Tibial artery (tissue), 4 donors: ENCODE results near the gene CUL9.

Experiments
- DNase-seq, 2 donors: peaks; one replicate each; pipeline ENCODE4 v3.0.0-alpha.2; 2019
- H3K27ac ChIP-seq, 2 donors: fragments of 200-600 bp; sonication (generic) in 1 of 2; 1 replicate in 1 of 2; 2 replicates in 1 of 2; pipeline ENCODE4 v1.5.1; 2018 to 2019; ENCODE audit warnings: mild to moderate bottlenecking in 1 of 2
- H3K27me3 ChIP-seq, 2 donors: fragments of 200-600 bp; sonication (generic) in 1 of 2; one replicate each; pipeline versions ENCODE4 v1.5.1 to v1.6.0; 2016 to 2019
- H3K36me3 ChIP-seq, 3 donors: fragments of 200-600 bp; sonication (generic) in 2 of 3; one replicate each; pipeline ENCODE4 v1.5.1; 2016 to 2019; ENCODE audit warnings: mild to moderate bottlenecking in 2 of 3
- H3K4me1 ChIP-seq, 4 donors: fragments of 200-600 bp; sonication (generic) in 2 of 4; 1 replicate in 3 of 4; 2 replicates in 1 of 4; pipeline ENCODE4 v1.5.1; 2016 to 2019
- H3K4me3 ChIP-seq, 2 donors: fragments of 200-600 bp; sonication (generic) in 1 of 2; 1 replicate in 1 of 2; 2 replicates in 1 of 2; pipeline ENCODE4 v1.5.1; 2018 to 2019; ENCODE audit warnings: mild to moderate bottlenecking in 2 of 2
- H3K9me3 ChIP-seq, 3 donors: fragments of 200-600 bp; sonication (generic) in 1 of 3; one replicate each; pipeline ENCODE4 v1.5.1; 2016 to 2019
- CTCF ChIP-seq, 2 experiments: fragments of 200-600 bp in 1 of 2; fragments of 450-650 bp in 1 of 2; IDR thresholded peaks; one replicate each; pipeline ENCODE4 v1.5.1; 2017 to 2019; ENCODE audit warnings: antibody characterized with exemption in 2 of 2, mild to moderate bottlenecking in 1 of 2, moderate library complexity in 1 of 2
- intact Hi-C: fragments of 100-400 bp; cut with DNase I; formaldehyde crosslinking; loops from one replicate; pipeline ENCODE4 v1.15.0; 2023; ENCODE audit warnings: low total_unique reads

CUL9 gene

GRCh38 chr6:43254846-43255245, 72.8 kb downstream of the CUL9 start:
- no peak for DNase-seq
- Histone ChIP-seq H3K9me3 (no peaks in the 10 kb centered on the region), H3K27ac (no peak overlapping the region), H3K4me1 (peaks cover 0 to 4% (median 0%) of the 10 kb centered on the region in 4 donors), H3K27me3 (peaks cover 0 to 63% of the 10 kb centered on the region in 2 donors), H3K36me3 (no peaks in the 10 kb centered on the region), H3K4me3 (no peak overlapping the region)
- no peak for TF ChIP-seq CTCF (IDR thresholded peaks at IDR 0.05)
- intact Hi-C loops: no loop called here

GRCh38 chr6:43255408-43256054, 73.5 kb downstream of the CUL9 start:
- no peak for DNase-seq
- TF ChIP-seq CTCF (IDR thresholded peaks at IDR 0.05): no peak
- Histone ChIP-seq H3K4me1 (peaks cover 0 to 4% (median 0%) of the 10 kb centered on the region in 4 donors), H3K4me3 (no peak overlapping the region), H3K27ac (no peak overlapping the region), H3K36me3 (no peaks in the 10 kb centered on the region), H3K9me3 (no peaks in the 10 kb centered on the region), H3K27me3 (peaks cover 0 to 62% of the 10 kb centered on the region in 2 donors)
- intact Hi-C loops: no loop called here

- Histone ChIP-seq H3K27me3 (peaks cover 0 to 54% of the 10 kb centered on the region in 2 donors), H3K27ac (no peak overlapping the region), H3K36me3 (no peaks in the 10 kb centered on the region), H3K9me3 (no peaks in the 10 kb centered on the region), H3K4me1 (peaks cover 0 to under 1% (median 0%) of the 10 kb centered on the region in 4 donors), H3K4me3 (no peak overlapping the region)
- intact Hi-C loops: no loop called here
- DNase-seq: no peak
- TF ChIP-seq CTCF (IDR thresholded peaks at IDR 0.05): no peak
Observed at GRCh38 chr6:43256670-43257366, 74.8 kb downstream of the CUL9 start.

GRCh38 chr6:43257367-43258145, 75.6 kb downstream of the CUL9 start:
- DNase-seq: no peak
- H3K27ac ChIP-seq: no peak overlapping the region
- no peaks in the 10 kb centered on the region for H3K9me3 ChIP-seq
- H3K4me3 ChIP-seq: no peak overlapping the region
- H3K36me3 ChIP-seq: no peaks in the 10 kb centered on the region
- H3K4me1 ChIP-seq: no peaks in the 10 kb centered on the region
- intact Hi-C loops: no loop called here
- TF ChIP-seq CTCF (IDR thresholded peaks at IDR 0.05): no peak
- H3K27me3 ChIP-seq: peaks cover 0 to 48% of the 10 kb centered on the region in 2 donors

- TF ChIP-seq CTCF (IDR thresholded peaks at IDR 0.05): no peak
- Histone ChIP-seq H3K9me3 (no peaks in the 10 kb centered on the region), H3K27ac (no peak overlapping the region), H3K27me3 (peaks cover 0 to 41% of the 10 kb centered on the region in 2 donors), H3K36me3 (no peaks in the 10 kb centered on the region), H3K4me1 (no peaks in the 10 kb centered on the region), H3K4me3 (no peak overlapping the region)
- intact Hi-C loops: no loop called here
- DNase-seq: no peak
Observed at GRCh38 chr6:43258180-43258579, 76.2 kb downstream of the CUL9 start.
